Psoas muscle (tissue), 8 donors: Measurements from ENCODE around the gene TBRG4. TPM values are rescaled to one million over a fixed set of nuclear protein-coding genes. Genes with fewer than 3 reads are reported as not detected.

Source experiments
- ATAC-seq, 4 donors: fragments of 200-7000 bp; cut with Tn5 transposase; one replicate each; pipeline ENCODE4 v1.9.1; 2020; ENCODE audit warnings: moderate library complexity in 3 of 4, mild to moderate bottlenecking in 2 of 4
- DNase-seq, 2 donors: peaks; one replicate each; pipeline ENCODE4 v3.0.0-alpha.2; 2020
- H3K27ac ChIP-seq: fragments of 200-600 bp; one replicate; pipeline ENCODE4 v1.8.0; 2022
- H3K27me3 ChIP-seq, 3 donors: fragments of 200-600 bp in 1 of 3; one replicate each; pipeline versions ENCODE4 v1.6.1 to v1.8.0; 2013 to 2022; ENCODE audit warnings: low read length in 2 of 3, mild to moderate bottlenecking in 2 of 3, moderate library complexity in 1 of 3; ENCODE audit not compliant: insufficient read depth in 3 of 3
- H3K36me3 ChIP-seq, 2 donors: fragments of 200-600 bp in 1 of 2; one replicate each; pipeline versions ENCODE4 v1.6.1 to v1.8.0; 2013 to 2022; ENCODE audit warnings: low read depth in 1 of 2, mild to moderate bottlenecking in 1 of 2, moderate library complexity in 1 of 2; ENCODE audit not compliant: insufficient read depth in 1 of 2
- H3K4me1 ChIP-seq: fragments of 200-600 bp; one replicate; pipeline ENCODE4 v1.8.0; 2022
- H3K4me3 ChIP-seq: fragments of 200-600 bp; one replicate; pipeline ENCODE4 v1.8.0; 2022; ENCODE audit warnings: mild to moderate bottlenecking
- H3K9me3 ChIP-seq: fragments of 200-600 bp; one replicate; pipeline ENCODE4 v1.8.0; 2022
- CTCF ChIP-seq: fragments of 200-600 bp; IDR thresholded peaks from one replicate; pipeline ENCODE4 v1.8.0; 2022; ENCODE audit warnings: antibody characterized with exemption
- WGBS, 3 donors: extraction: QIAGEN DNeasy Blood & Tissue Kit; methylation state at CpG; one replicate each; pipeline versions ENCODE4 v1.1.6 to v1.1.7; 2013; 5-methylcytosine and 5-hydroxymethylcytosine counted together
- intact Hi-C, 2 donors: fragments of 100-400 bp; cut with DNase I; formaldehyde crosslinking; loops; one replicate each; pipeline versions ENCODE4 v1.11.0 to v1.14.2; 2022
- polyA plus RNA-seq, 3 donors: library from polyadenylated mRNA; stranded (reverse); fragments of 200-250 nt; gene quantifications; one replicate each; pipeline ENCODE4 v1.2.3, GENCODE V29; 2013
- total RNA-seq, 4 donors: library from RNA; stranded (reverse); fragmentation: NEBNext Ultra II Directional in 2 of 4; extraction: Animal tissue kit (Norgen Biotek cat#: 25700) in 2 of 4; gene quantifications; one replicate each; pipeline versions ENCODE4 v1.2.1 to v1.2.4, GENCODE V29; 2021 to 2023
- donor health status: healthy with polysubstance abuse.
- donor health status: DM: no; HTN: no; CAD: no; lungs with moderate emphysema.
- donor health status: Bipolar disorder and iron deficiency.
- donor health status: healthy.
- donor health status: DM: yes; HTN: yes; CAD: no.
- donor health status: DM: no; HTN: no; CAD: no.
- donor health status: DM: no; HTN: no; CAD: no.
- donor health status: DM: yes; HTN: yes; CAD: no.

The TBRG4 gene
- total and polyA plus RNA-seq, 7 donors = 70.9 to 195 (median 91.6) TPM

GRCh38 chr7:45100761-45101480 lies 10.6 kb downstream of the TBRG4 start:
- Histone ChIP-seq H3K27ac (no peak overlapping the region), H3K27me3 (no peaks in the 10 kb centered on the region), H3K4me3 (no peak overlapping the region), H3K4me1 (no peaks in the 10 kb centered on the region), H3K9me3 (no peaks in the 10 kb centered on the region), H3K36me3 (peaks cover 15 to 87% of the 10 kb centered on the region in 2 donors)
- 84 to 88% (median 86%) methylated on average over 13 of the region's 13 CpGs for WGBS, 3 donors
- DNase-seq (peak in 1 of 2 donors; percentile 41), ATAC-seq (no peak)
- intact Hi-C loops = no loop called here
- no peak for TF ChIP-seq CTCF

- Histone ChIP-seq H3K27me3 (no peaks in the 10 kb centered on the region), H3K9me3 (no peaks in the 10 kb centered on the region), H3K4me1 (no peaks in the 10 kb centered on the region), H3K4me3 (no peak overlapping the region), H3K36me3 (peaks cover 15 to 79% of the 10 kb centered on the region in 2 donors), H3K27ac (no peak overlapping the region)
- WGBS, 3 donors = 88 to 94% (median 90%) methylated on average over 16 of the region's 16 CpGs
- DNase-seq (peak in 1 of 2 donors; percentile 40), ATAC-seq (no peak)
- intact Hi-C loops = no loop called here
- TF ChIP-seq CTCF = no peak
Measured at GRCh38 chr7:45099891-45100760, 11.4 kb downstream of the TBRG4 start.

- TF ChIP-seq CTCF = no peak
- DNase-seq = peak in 1 of 2 donors; percentile 42
- Histone ChIP-seq H3K4me1 (no peaks in the 10 kb centered on the region), H3K9me3 (no peaks in the 10 kb centered on the region), H3K4me3 (no peak overlapping the region), H3K27ac (no peak overlapping the region), H3K27me3 (no peaks in the 10 kb centered on the region), H3K36me3 (peaks cover 6 to 70% of the 10 kb centered on the region in 2 donors)
- intact Hi-C loops = no loop called here
- 61 to 68% (median 62%) methylated on average over 10 of the region's 10 CpGs for WGBS, 3 donors
- peak; percentile 25 to 54 (median 38) for ATAC-seq
Measured at GRCh38 chr7:45098983-45099839, 12.3 kb downstream of the TBRG4 start.

GRCh38 chr7:45092931-45093235 lies 18.6 kb downstream of the TBRG4 start:
- intact Hi-C loops = loop anchor here in 1 of 2 donors (5.0 kb wide), 1 partner anchor 86 kb away; no protein-coding TSS in a partner anchor
- Histone ChIP-seq H3K27ac (no peak overlapping the region), H3K4me1 (no peaks in the 10 kb centered on the region), H3K9me3 (no peaks in the 10 kb centered on the region), H3K27me3 (peaks cover 0 to 8% (median 0%) of the 10 kb centered on the region in 3 donors), H3K4me3 (no peak overlapping the region), H3K36me3 (peaks cover 0 to 7% of the 10 kb centered on the region in 2 donors)
- DNase-seq = peak in 1 of 2 donors; percentile 12
- no peak for TF ChIP-seq CTCF
- ATAC-seq = no peak
- WGBS, 3 donors = 72 to 86% (median 79%) methylated on average over 3 of the region's 3 CpGs
